HepG2 (cell line): ENCODE measurements around the gene ZDHHC8. TPM values are rescaled to one million over a fixed set of nuclear protein-coding genes. Genes with fewer than 3 reads are reported as not detected.

Experiments
- ARNT ChIP-seq: fragments of 450-650 bp; IDR thresholded peaks from 2 replicates; pipeline ENCODE4 v1.6.1; 2017
- ATF4 ChIP-seq, 2 experiments: fragments of 450-650 bp in 1 of 2; sonication (generic) in 1 of 2; formaldehyde crosslinking; IDR thresholded peaks; 2 replicates each; pipeline versions ENCODE4 v1.5.0 to v1.8.0; 2020 to 2022; ENCODE audit warnings: mild to moderate bottlenecking in 1 of 2, missing genetic modification reagents in 1 of 2
- BCL3 ChIP-seq: sonication (generic); formaldehyde crosslinking; IDR thresholded peaks from 2 replicates; pipeline ENCODE4 v1.5.1; 2020; ENCODE audit warnings: mild to moderate bottlenecking, missing genetic modification reagents, moderate library complexity
- HNRNPH1 ChIP-seq: fragments of 200-400 bp; formaldehyde crosslinking; optimal IDR thresholded peaks from 2 replicates; pipeline ENCODE3; 2017; ENCODE audit warnings: mild to moderate bottlenecking, low read depth, low read length
- JUN ChIP-seq: sonication (generic); formaldehyde crosslinking; IDR thresholded peaks from 2 replicates; pipeline ENCODE4 v1.4.0; 2020; ENCODE audit warnings: mild to moderate bottlenecking, missing genetic modification reagents
- PHF5A ChIP-seq: IDR thresholded peaks from one replicate; pipeline ENCODE4 v1.6.1; 2018; ENCODE audit warnings: low read depth, missing genetic modification reagents; ENCODE audit not compliant: unreplicated experiment
- PRPF4 ChIP-seq: fragments of 200-400 bp; formaldehyde crosslinking; IDR thresholded peaks from 2 replicates; pipeline ENCODE4 v1.6.1; 2016; ENCODE audit warnings: low read length, low read depth; ENCODE audit not compliant: poor library complexity, severe bottlenecking
- REPIN1 ChIP-seq: sonication (generic); formaldehyde crosslinking; IDR thresholded peaks from 2 replicates; pipeline ENCODE4 v1.8.0; 2022; ENCODE audit warnings: missing genetic modification reagents, low read depth, mild to moderate bottlenecking, borderline replicate concordance
- SNAPC4 ChIP-seq: sonication (generic); formaldehyde crosslinking; IDR thresholded peaks from 2 replicates; pipeline ENCODE4 v1.4.0; 2020; ENCODE audit warnings: mild to moderate bottlenecking, missing genetic modification reagents
- ZBTB49 ChIP-seq: sonication (generic); formaldehyde crosslinking; IDR thresholded peaks from 2 replicates; pipeline ENCODE4 v1.4.0; 2020; ENCODE audit warnings: missing genetic modification reagents, borderline replicate concordance
- ZKSCAN5 ChIP-seq: sonication (generic); formaldehyde crosslinking; IDR thresholded peaks from 2 replicates; pipeline ENCODE4 v1.5.1; 2020; ENCODE audit warnings: mild to moderate bottlenecking, missing genetic modification reagents
- ZNF251 ChIP-seq: sonication (generic); formaldehyde crosslinking; IDR thresholded peaks from 2 replicates; pipeline ENCODE4 v1.9.0; 2021; ENCODE audit warnings: mild to moderate bottlenecking, missing genetic modification reagents
- ZNF367 ChIP-seq: sonication (generic); formaldehyde crosslinking; IDR thresholded peaks from 2 replicates; pipeline ENCODE4 v1.4.0; 2020; ENCODE audit warnings: missing genetic modification reagents, borderline replicate concordance
- ZNF616 ChIP-seq: sonication (generic); formaldehyde crosslinking; IDR thresholded peaks from 2 replicates; pipeline ENCODE4 v1.5.0; 2020; ENCODE audit warnings: low read depth, mild to moderate bottlenecking, missing genetic modification reagents
- ZNF761 ChIP-seq: sonication (generic); formaldehyde crosslinking; conservative IDR thresholded peaks from 2 replicates; pipeline ENCODE4 v1.4.0; 2020; ENCODE audit warnings: mild to moderate bottlenecking, missing genetic modification reagents
- ZNF792 ChIP-seq: IDR thresholded peaks from 2 replicates; pipeline ENCODE4 v1.6.1; 2016
- ZNF850 ChIP-seq: sonication (generic); formaldehyde crosslinking; conservative IDR thresholded peaks from 2 replicates; pipeline ENCODE4 v1.9.0; 2021; ENCODE audit warnings: mild to moderate bottlenecking, missing genetic modification reagents
- polyA plus RNA-seq, 8 experiments: library from polyadenylated mRNA; depleted of rRNA in 3 of 8; stranded (reverse) in 7 of 8; unstranded in 1 of 8; fragments of >200 nt; fragmentation: Illumina TruSeq in 4 of 8; extraction: Trizol in 4 of 8; gene quantifications; 2 replicates each; pipeline versions ENCODE4 v1.2.1 to v1.2.3, GENCODE V29; 2011 to 2016; ENCODE audit warnings: low read depth in 4 of 8, missing spikeins in 1 of 8, mixed read lengths in 1 of 8; ENCODE audit not compliant: insufficient read depth in 1 of 8
- total RNA-seq, 5 experiments: library from RNA; depleted of rRNA; stranded (reverse); fragments of >200 nt; fragmentation: Illumina TruSeq; extraction: Trizol; gene quantifications; 2 replicates each; pipeline ENCODE4 v1.2.3, GENCODE V29; 2016; ENCODE audit warnings: low read depth in 1 of 5

ZDHHC8 gene
- total and polyA plus RNA-seq, 2 of the 13 experiments (the other 11 are each of a cell fraction or from before 2014, with no cell fraction given) = 7.5 to 21.3 TPM

GRCh38 chr22:20131859-20132685 is 468 bp downstream of the ZDHHC8 start (continued):
- TF ChIP-seq BCL3 (CRISPR knock-in tag) (no peak), ZKSCAN5 (CRISPR knock-in tag) (no peak), ARNT (no peak), REPIN1 (CRISPR knock-in tag) (no peak), ZNF616 (CRISPR knock-in tag) (no peak), ATF4 (CRISPR knock-in tag; IDR thresholded peaks at IDR 0.05) (no peak), ZNF850 (CRISPR knock-in tag) (no peak), JUN (CRISPR knock-in tag) (no peak), ZBTB49 (CRISPR knock-in tag) (no peak), ZNF367 (CRISPR knock-in tag) (no peak), SNAPC4 (CRISPR knock-in tag) (no peak), HNRNPH1 (no peak), PHF5A (CRISPR knock-in tag) (no peak), ZNF792 (CRISPR knock-in tag) (no peak), ZNF761 (CRISPR knock-in tag) (no peak), ZNF251 (no peak), PRPF4 (no peak)
